Measurements from ENCODE around the gene TUBB4A. TPM values are rescaled to one million over a fixed set of nuclear protein-coding genes. Genes with fewer than 3 reads are reported as not detected.
A peak's percentile ranks its signal among the peaks of the same experiment; 100 is the strongest.

The TUBB4A gene
- polyA plus RNA-seq, 1 donor from 2014 or later = 17.8 TPM

GRCh38 chr19:6533000-6533328 is 30.9 kb upstream of the TUBB4A start:
- Histone ChIP-seq H3K4me3 (ENCODE audit: low read length) (no peak overlapping the region), H3F3A (ENCODE audit: insufficient read depth, low read length, poor library complexity, severe bottlenecking) (no peaks in the 10 kb centered on the region), H3K4me2 (ENCODE audit: low read length) (no peak overlapping the region), H3K9me2 (ENCODE audit: insufficient read depth, low read length) (no peaks in the 10 kb centered on the region), H3K36me3 (ENCODE audit: insufficient read depth, low read length) (no peaks in the 10 kb centered on the region), H3K9ac (ENCODE audit: low read length) (no peak overlapping the region), H3K27me3 (ENCODE audit: insufficient read depth, low read depth, low read length) (peaks cover 33% of the 10 kb centered on the region), H2AFZ (ENCODE audit: low read depth, low read length) (no peak overlapping the region), H3K79me2 (replicated peaks; ENCODE audit: insufficient read depth, low read length) (no peaks in the 10 kb centered on the region), H3K27ac (ENCODE audit: low read length) (no peak overlapping the region), H4K20me1 (ENCODE audit: insufficient read depth) (no peaks in the 10 kb centered on the region), H3K9me3 (ENCODE audit: low read length) (no peaks in the 10 kb centered on the region)
- TF ChIP-seq EZH2 (IDR thresholded peaks at IDR 0.05; ENCODE audit: borderline replicate concordance, insufficient read depth, low read length, poor library complexity, severe bottlenecking) = no peak
- TF ChIP-seq RAD21 (conservative IDR thresholded peaks at IDR 0.05) = no peak
- no peak for TF ChIP-seq POLR2AphosphoS5 (IDR thresholded peaks at IDR 0.05)
- no peak for TF ChIP-seq CTCF (IDR thresholded peaks at IDR 0.05; ENCODE audit: poor library complexity, severe bottlenecking)
- TF ChIP-seq EP300 (conservative IDR thresholded peaks at IDR 0.05; ENCODE audit: poor library complexity, severe bottlenecking) = no peak
- TF ChIP-seq TAF1 (IDR thresholded peaks at IDR 0.05; ENCODE audit: low read depth) = no peak
- no peak for TF ChIP-seq MXI1 (conservative IDR thresholded peaks at IDR 0.05; ENCODE audit: poor library complexity, severe bottlenecking)
- no peak for TF ChIP-seq REST (IDR thresholded peaks at IDR 0.05; ENCODE audit: borderline replicate concordance)
- TF ChIP-seq SMC3 (conservative IDR thresholded peaks at IDR 0.05; ENCODE audit: poor library complexity) = no peak

- H3K9me2 ChIP-seq (ENCODE audit: insufficient read depth, low read length) = no peaks in the 10 kb centered on the region
- no peaks in the 10 kb centered on the region for H3K36me3 ChIP-seq (ENCODE audit: insufficient read depth, low read length)
- no peak overlapping the region for H3K27ac ChIP-seq (ENCODE audit: low read length)
- H3K9me3 ChIP-seq (ENCODE audit: low read length) = no peaks in the 10 kb centered on the region
- no peak overlapping the region for H2AFZ ChIP-seq (ENCODE audit: low read depth, low read length)
- H4K20me1 ChIP-seq (ENCODE audit: insufficient read depth) = no peaks in the 10 kb centered on the region
- H3K79me2 ChIP-seq (replicated peaks; ENCODE audit: insufficient read depth, low read length) = no peaks in the 10 kb centered on the region
- H3K4me2 ChIP-seq (ENCODE audit: low read length) = no peak overlapping the region
- no peaks in the 10 kb centered on the region for H3F3A ChIP-seq (ENCODE audit: insufficient read depth, low read length, poor library complexity, severe bottlenecking)
- TF ChIP-seq CTCF (IDR thresholded peaks at IDR 0.05; ENCODE audit: poor library complexity, severe bottlenecking) = no peak
- TF ChIP-seq REST (IDR thresholded peaks at IDR 0.05; ENCODE audit: borderline replicate concordance) = no peak
- no peak for TF ChIP-seq RAD21 (conservative IDR thresholded peaks at IDR 0.05)
- no peak for TF ChIP-seq SMC3 (conservative IDR thresholded peaks at IDR 0.05; ENCODE audit: poor library complexity)
- TF ChIP-seq TAF1 (IDR thresholded peaks at IDR 0.05; ENCODE audit: low read depth) = no peak
- TF ChIP-seq EZH2 (IDR thresholded peaks at IDR 0.05; ENCODE audit: borderline replicate concordance, insufficient read depth, low read length, poor library complexity, severe bottlenecking) = no peak
- TF ChIP-seq POLR2AphosphoS5 (IDR thresholded peaks at IDR 0.05) = no peak
- no peak for TF ChIP-seq MXI1 (conservative IDR thresholded peaks at IDR 0.05; ENCODE audit: poor library complexity, severe bottlenecking)
- TF ChIP-seq EP300 (conservative IDR thresholded peaks at IDR 0.05; ENCODE audit: poor library complexity, severe bottlenecking) = no peak
- no peak overlapping the region for H3K9ac ChIP-seq (ENCODE audit: low read length)
- H3K4me3 ChIP-seq (ENCODE audit: low read length) = peak overlapping the region; percentile 85
- peaks cover 33% of the 10 kb centered on the region for H3K27me3 ChIP-seq (ENCODE audit: insufficient read depth, low read depth, low read length)
Measured at GRCh38 chr19:6532244-6532999, 30.3 kb upstream of the TUBB4A start.

Data from neural cell (in vitro differentiated cells).